HepG2 (cell line): ENCODE results near the gene GGT7. TPM values are rescaled to one million over a fixed set of nuclear protein-coding genes. Genes with fewer than 3 reads are reported as not detected.

Source experiments
- ARHGAP35 ChIP-seq: sonication (generic); formaldehyde crosslinking; IDR thresholded peaks from 2 replicates; pipeline ENCODE4 v1.9.0; 2022; ENCODE audit warnings: mild to moderate bottlenecking, inconsistent platforms, moderate library complexity, missing genetic modification reagents, borderline replicate concordance
- HMG20A ChIP-seq: IDR thresholded peaks from 2 replicates; pipeline ENCODE4 v1.6.1; 2016; ENCODE audit warnings: borderline replicate concordance
- MED13 ChIP-seq: sonication (generic); formaldehyde crosslinking; IDR thresholded peaks from 2 replicates; pipeline ENCODE4 v1.5.0; 2020; ENCODE audit warnings: missing genetic modification reagents
- PHB2 ChIP-seq: fragments of 450-650 bp; IDR thresholded peaks from 2 replicates; pipeline ENCODE4 v1.6.1; 2018; ENCODE audit not compliant: partially characterized antibody
- SMC3 ChIP-seq: IDR thresholded peaks from 2 replicates; pipeline ENCODE4 v1.6.1; 2011; ENCODE audit warnings: low read length, improper control_type of control experiment
- SRF ChIP-seq: IDR thresholded peaks from 2 replicates; pipeline ENCODE4 v1.6.1; 2011; ENCODE audit warnings: mild to moderate bottlenecking, low read depth, low read length, moderate library complexity
- SRSF4 ChIP-seq: fragments of 200-400 bp; formaldehyde crosslinking; IDR thresholded peaks from one replicate; pipeline ENCODE4 v1.6.1; 2018; ENCODE audit warnings: mild to moderate bottlenecking, low read depth, low read length, moderate library complexity; ENCODE audit not compliant: poor library complexity, severe bottlenecking
- THAP7 ChIP-seq: sonication (generic); formaldehyde crosslinking; IDR thresholded peaks from 2 replicates; pipeline ENCODE4 v1.8.1; 2023; ENCODE audit warnings: mild to moderate bottlenecking, missing genetic modification reagents
- ZBTB40 ChIP-seq, 2 experiments: fragments of 450-650 bp in 1 of 2; sonication (generic) in 1 of 2; formaldehyde crosslinking in 1 of 2; IDR thresholded peaks; 2 replicates each; pipeline versions ENCODE4 v1.6.1 to v1.8.0; 2016 to 2022; ENCODE audit warnings: antibody characterized with exemption in 1 of 2, mild to moderate bottlenecking in 1 of 2, missing genetic modification reagents in 1 of 2
- ZMYM2 ChIP-seq: sonication (generic); formaldehyde crosslinking; IDR thresholded peaks from 2 replicates; pipeline ENCODE4 v1.8.0; 2022; ENCODE audit warnings: mild to moderate bottlenecking, missing genetic modification reagents
- ZNF34 ChIP-seq: sonication (generic); formaldehyde crosslinking; IDR thresholded peaks from 2 replicates; pipeline ENCODE4 v1.4.0; 2020; ENCODE audit warnings: mild to moderate bottlenecking, missing genetic modification reagents, borderline replicate concordance
- polyA plus RNA-seq, 8 experiments: library from polyadenylated mRNA; depleted of rRNA in 3 of 8; stranded (reverse) in 7 of 8; unstranded in 1 of 8; fragments of >200 nt; fragmentation: Illumina TruSeq in 4 of 8; extraction: Trizol in 4 of 8; gene quantifications; 2 replicates each; pipeline versions ENCODE4 v1.2.1 to v1.2.3, GENCODE V29; 2011 to 2016; ENCODE audit warnings: low read depth in 4 of 8, missing spikeins in 1 of 8, mixed read lengths in 1 of 8; ENCODE audit not compliant: insufficient read depth in 1 of 8
- total RNA-seq, 5 experiments: library from RNA; depleted of rRNA; stranded (reverse); fragments of >200 nt; fragmentation: Illumina TruSeq; extraction: Trizol; gene quantifications; 2 replicates each; pipeline ENCODE4 v1.2.3, GENCODE V29; 2016; ENCODE audit warnings: low read depth in 1 of 5
- TF ChIP-seq, protein P1 (sequence below): sonication (generic); formaldehyde crosslinking; IDR thresholded peaks from 2 replicates; pipeline ENCODE4 v1.4.0; 2020; ENCODE audit warnings: missing genetic modification reagents; ENCODE audit errors: not compliant biosample characterization
- TF ChIP-seq, protein P2 (sequence below): sonication (generic); formaldehyde crosslinking; IDR thresholded peaks from 2 replicates; pipeline ENCODE4 v1.4.0; 2020; ENCODE audit warnings: missing genetic modification reagents
- TF ChIP-seq, protein P3 (sequence below): IDR thresholded peaks from 2 replicates; pipeline ENCODE4 v1.6.1; 2016; ENCODE audit warnings: missing compliant biosample characterization, missing genetic modification reagents, borderline replicate concordance

Gene GGT7
- total and polyA plus RNA-seq, 2 of the 13 experiments (the other 11 are each of a cell fraction or from before 2014, with no cell fraction given), result 6.6 to 23.0 TPM

GRCh38 chr20:34824806-34825529 is 47.7 kb downstream of the GGT7 start (continued):
- no peak for TF ChIP-seq SMC3
- no peak for TF ChIP-seq ZBTB40 (IDR thresholded peaks at IDR 0.05)
- no peak; the same call in 1 of the 2 replicates for TF ChIP-seq ZBTB40 (CRISPR knock-in tag; IDR thresholded peaks at IDR 0.05)
- TF ChIP-seq ARHGAP35 (CRISPR knock-in tag), result no peak; the same call in 1 of the 2 replicates
- no peak for TF ChIP-seq HMG20A (CRISPR knock-in tag)
- TF ChIP-seq MED13 (CRISPR knock-in tag), result no peak; the same call in 1 of the 2 replicates
- no peak for TF ChIP-seq SRSF4
- no peak for TF ChIP-seq SRF
- no peak for TF ChIP-seq PHB2
- TF ChIP-seq ZNF34 (CRISPR knock-in tag), result peak; percentile 75; the same call in 1 of the 2 replicates
- TF ChIP-seq, protein P1, sequence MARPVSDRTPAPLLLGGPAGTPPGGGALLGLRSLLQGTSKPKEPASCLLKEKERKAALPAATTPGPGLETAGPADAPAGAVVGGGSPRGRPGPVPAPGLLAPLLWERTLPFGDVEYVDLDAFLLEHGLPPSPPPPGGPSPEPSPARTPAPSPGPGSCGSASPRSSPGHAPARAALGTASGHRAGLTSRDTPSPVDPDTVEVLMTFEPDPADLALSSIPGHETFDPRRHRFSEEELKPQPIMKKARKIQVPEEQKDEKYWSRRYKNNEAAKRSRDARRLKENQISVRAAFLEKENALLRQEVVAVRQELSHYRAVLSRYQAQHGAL, result peak; percentile 24
- no peak for TF ChIP-seq ZMYM2 (CRISPR knock-in tag)
- TF ChIP-seq, protein P2, sequence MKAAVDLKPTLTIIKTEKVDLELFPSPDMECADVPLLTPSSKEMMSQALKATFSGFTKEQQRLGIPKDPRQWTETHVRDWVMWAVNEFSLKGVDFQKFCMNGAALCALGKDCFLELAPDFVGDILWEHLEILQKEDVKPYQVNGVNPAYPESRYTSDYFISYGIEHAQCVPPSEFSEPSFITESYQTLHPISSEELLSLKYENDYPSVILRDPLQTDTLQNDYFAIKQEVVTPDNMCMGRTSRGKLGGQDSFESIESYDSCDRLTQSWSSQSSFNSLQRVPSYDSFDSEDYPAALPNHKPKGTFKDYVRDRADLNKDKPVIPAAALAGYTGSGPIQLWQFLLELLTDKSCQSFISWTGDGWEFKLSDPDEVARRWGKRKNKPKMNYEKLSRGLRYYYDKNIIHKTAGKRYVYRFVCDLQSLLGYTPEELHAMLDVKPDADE (CRISPR knock-in tag), result no peak
- TF ChIP-seq THAP7 (CRISPR knock-in tag), result no peak
- TF ChIP-seq, protein P3, sequence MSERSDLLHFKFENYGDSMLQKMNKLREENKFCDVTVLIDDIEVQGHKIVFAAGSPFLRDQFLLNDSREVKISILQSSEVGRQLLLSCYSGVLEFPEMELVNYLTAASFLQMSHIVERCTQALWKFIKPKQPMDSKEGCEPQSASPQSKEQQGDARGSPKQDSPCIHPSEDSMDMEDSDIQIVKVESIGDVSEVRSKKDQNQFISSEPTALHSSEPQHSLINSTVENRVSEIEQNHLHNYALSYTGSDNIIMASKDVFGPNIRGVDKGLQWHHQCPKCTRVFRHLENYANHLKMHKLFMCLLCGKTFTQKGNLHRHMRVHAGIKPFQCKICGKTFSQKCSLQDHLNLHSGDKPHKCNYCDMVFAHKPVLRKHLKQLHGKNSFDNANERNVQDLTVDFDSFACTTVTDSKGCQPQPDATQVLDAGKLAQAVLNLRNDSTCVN (CRISPR knock-in tag), result peak; percentile 77
